Measurements from ENCODE around the gene RABGAP1L. TPM values are rescaled to one million over a fixed set of nuclear protein-coding genes. Genes with fewer than 3 reads are reported as not detected.

The RABGAP1L gene
- total RNA-seq (2022; extraction: Qiagen RNA extraction; ENCODE audit: low read depth) = 4.6 to 5.8 TPM (median 5.1 TPM) in 5 replicates

DNA sequence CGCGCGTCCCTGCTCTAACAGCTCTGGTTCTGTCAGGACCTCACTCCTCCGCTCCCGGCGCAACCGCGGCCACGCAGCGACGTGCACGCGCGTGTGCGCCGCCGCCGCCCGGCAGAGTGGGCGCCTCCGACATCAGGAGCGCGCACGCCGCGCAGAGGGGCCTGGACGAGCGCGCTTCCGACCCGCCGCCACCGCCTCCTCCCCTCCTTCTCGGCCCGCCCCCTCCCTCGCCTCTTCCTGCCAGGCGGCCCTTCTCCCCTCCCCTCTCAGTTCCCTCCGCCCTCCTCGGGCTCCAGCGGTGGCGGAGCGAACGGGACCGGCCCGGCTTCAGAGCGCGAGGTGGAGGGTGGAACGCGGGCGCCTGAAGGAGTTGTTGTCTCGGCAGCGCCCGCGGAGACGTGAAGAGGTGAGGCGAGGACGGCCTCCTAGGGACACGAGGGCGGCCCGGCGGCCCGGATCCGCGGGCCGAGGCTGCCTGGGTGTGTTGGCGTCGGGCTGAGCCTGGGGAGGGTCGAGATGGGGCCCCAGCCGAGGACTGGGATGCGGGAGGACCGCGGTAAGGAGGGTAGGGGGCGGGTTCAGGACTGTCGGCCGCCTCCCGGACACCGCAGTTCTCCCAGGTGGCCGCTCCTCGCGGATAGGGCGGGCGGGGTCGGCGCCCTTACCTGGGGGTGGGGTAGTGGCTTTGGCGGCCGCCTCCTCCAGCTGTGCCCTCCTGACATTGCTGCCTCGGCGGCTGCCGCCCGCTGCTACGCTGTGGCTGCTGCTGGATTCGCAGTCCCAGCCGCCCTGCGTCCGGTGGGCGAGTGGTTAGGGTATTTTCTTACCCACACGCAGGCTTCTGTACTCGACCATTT lies at the start of gene RABGAP1L:
Gene RABGAP1L, plus strand, starts transcription at position 269 of the 857 bp plus-strand sequence.

DNA sequence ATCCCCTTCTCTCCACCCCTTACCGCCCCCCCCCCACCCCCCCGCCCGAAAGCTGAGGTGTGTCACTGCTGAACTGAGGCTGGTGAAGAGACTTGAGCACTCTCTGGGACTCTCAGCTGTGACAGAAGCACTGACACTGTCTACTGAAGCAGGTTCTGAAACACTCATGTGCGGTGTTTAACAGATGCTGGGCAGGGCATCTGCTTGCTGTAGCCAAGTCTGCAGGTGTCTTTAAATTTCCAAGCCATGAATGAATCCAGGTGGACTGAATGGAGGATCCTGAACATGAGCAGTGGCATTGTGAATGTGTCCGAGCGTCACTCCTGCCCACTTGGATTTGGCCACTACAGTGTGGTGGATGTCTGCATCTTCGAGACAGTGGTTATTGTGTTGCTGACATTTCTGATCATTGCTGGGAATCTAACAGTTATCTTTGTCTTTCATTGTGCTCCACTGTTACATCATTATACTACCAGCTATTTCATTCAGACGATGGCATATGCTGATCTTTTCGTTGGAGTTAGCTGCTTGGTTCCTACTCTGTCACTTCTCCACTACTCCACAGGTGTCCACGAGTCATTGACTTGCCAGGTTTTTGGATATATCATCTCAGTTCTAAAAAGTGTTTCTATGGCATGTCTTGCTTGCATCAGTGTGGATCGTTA lies 288.7 kb downstream of the RABGAP1L start, which contains the start of gene GPR52:
Gene GPR52, plus strand, starts transcription at position 99 of the 665 bp plus-strand sequence. Its CDS starts 148 bp downstream, at position 247.

DNA sequence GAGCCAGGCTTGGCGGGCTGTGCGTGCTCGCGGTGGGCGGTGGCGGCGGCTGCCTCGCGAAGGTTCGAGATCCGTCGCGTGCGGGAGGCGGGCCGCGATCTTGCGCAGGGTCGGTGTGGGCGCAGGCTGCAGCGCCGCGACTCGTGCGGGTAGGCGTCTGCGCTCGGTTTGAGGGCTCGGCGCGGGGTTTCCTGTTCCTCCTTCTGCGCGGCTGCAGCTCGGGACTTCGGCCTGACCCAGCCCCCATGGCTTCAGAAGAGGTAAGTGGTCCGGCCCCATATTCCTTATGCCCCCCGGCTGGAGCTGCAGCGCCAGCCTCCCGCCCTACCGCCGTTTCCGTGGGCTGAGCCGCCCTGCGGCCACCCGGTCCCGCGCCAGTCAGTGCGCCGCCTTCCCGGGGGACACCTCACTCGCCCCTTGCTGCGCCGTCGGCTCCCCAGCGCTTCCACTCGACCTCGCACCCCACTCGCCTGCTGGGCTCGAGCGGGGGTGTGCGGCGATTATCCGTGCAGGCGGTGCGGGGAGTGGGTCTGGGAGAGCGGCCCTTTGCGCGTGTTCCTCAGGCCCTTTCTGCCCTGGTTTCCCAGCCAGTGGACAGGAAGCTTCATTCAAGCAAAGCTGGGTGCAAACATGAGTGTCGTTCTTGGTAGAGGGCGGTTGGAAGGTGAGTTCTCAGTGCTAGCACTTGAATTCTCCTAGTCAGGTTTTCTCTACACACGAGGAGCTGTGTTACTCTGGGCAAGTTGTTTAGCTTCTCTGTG lies 840.8 kb downstream of the RABGAP1L start, which contains the start of gene CACYBP:
Gene CACYBP, plus strand, starts transcription at position 12 of the 761 bp plus-strand sequence. Its CDS starts 234 bp downstream, at position 246.

DNA sequence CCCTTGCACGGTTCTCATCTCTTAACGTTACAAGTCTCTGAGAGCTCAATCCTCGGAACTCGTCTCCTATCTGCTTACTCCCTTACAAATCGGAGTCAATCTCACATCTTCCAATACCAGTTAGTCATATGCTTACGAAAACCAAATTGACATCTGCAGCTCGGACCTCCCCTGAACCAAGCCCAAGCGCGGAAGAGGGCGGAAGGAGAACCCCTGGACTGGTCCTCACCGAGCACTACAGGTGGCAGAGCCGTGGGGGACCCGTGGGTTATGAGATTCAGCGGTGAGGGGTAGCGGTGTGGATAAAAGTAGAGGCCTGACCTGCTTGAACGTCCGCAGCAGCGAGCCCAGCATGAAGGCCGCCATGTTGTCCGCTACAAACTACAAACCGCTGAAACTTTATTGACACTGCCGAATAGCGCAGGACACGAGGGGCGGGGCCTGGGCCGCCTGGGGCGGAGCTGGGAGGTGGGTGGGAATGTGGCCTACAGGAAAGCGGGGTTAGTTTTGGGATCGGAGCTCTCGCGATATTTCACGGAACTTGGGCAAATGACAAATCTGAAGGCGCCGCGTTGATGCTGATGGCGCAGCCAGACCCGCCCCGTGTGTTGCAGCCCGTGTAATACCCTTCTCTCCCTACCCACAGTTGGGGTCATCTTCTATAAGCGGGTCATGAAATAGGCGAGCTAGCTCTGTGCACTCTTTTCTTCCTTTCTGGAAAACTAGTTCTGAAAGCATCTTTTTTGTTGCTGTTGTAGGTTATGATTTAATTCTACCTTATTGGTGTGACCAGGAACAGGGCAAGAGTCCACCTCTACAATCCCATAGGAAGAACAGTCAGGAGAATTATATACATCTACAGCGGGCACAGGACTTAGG lies 864.0 kb downstream of the RABGAP1L start, which contains the start of gene MRPS14:
Gene MRPS14, minus strand, starts transcription at position 383 of the 879 bp plus-strand sequence. Its CDS starts 17 bp downstream, at position 366.

Other genes with a start within 250 kb of the RABGAP1L start
- gene SERPINC1, start 242.2 kb upstream of the RABGAP1L start, total RNA-seq (2022; extraction: Qiagen RNA extraction; ENCODE audit: low read depth) = 0.16 to 0.35 TPM (median 0.17 TPM) in 4 of 5 replicates, not detected in the other
- gene RC3H1, start 137.2 kb upstream of the RABGAP1L start, total RNA-seq (2022; extraction: Qiagen RNA extraction; ENCODE audit: low read depth) = 5.5 to 9.3 TPM (median 6.1 TPM) in 5 replicates